ENCODE measurements around the gene N4BP3. TPM values are rescaled to one million over a fixed set of nuclear protein-coding genes. Genes with fewer than 3 reads are reported as not detected.
"Not testable (repeated sequence)": the region's sequence is repeated elsewhere in the genome, so short reads cannot be mapped to it uniquely, and the experiment has no call there.

The N4BP3 gene, protein sequence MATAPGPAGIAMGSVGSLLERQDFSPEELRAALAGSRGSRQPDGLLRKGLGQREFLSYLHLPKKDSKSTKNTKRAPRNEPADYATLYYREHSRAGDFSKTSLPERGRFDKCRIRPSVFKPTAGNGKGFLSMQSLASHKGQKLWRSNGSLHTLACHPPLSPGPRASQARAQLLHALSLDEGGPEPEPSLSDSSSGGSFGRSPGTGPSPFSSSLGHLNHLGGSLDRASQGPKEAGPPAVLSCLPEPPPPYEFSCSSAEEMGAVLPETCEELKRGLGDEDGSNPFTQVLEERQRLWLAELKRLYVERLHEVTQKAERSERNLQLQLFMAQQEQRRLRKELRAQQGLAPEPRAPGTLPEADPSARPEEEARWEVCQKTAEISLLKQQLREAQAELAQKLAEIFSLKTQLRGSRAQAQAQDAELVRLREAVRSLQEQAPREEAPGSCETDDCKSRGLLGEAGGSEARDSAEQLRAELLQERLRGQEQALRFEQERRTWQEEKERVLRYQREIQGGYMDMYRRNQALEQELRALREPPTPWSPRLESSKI
- 8.0 TPM for total RNA-seq

DNA sequence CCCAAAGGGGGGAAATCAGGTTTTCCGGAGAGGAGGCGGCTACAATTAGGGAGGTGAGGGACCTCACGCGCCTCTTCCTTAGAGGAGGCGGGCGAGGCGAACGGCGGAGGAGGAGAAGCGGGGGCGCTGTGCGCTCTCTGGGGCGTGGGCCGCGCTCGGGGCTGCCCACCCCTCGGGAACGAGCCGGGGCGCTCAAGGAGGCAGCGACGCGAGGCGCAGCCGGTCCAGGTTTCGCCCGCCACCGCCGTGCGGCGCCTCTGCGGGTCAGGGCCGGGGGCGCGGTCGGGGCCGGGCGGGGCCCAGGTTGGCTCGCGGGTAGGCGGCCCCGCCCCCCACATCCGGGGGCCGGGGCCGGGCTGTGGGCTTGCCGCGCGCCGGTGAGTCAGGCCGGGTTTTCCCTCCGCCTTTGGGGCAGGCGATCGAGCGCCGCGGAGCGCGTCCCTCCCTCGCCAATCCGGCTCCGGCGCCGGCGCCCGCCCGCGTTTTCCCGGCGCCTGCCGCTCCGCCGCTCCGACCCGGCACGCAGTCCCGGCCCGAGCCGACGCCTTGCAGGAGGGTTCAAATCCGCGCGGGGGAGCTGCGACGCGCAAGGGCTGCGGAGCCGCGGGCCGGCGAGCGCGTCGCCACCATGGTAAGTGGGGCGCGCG, at the start of gene N4BP3:
TSS of gene N4BP3 (plus strand) at position 392 of the 647 bp plus-strand sequence. CDS start 6,052 bp downstream, outside the sequence.
- DNase-seq, result no peak

DNA sequence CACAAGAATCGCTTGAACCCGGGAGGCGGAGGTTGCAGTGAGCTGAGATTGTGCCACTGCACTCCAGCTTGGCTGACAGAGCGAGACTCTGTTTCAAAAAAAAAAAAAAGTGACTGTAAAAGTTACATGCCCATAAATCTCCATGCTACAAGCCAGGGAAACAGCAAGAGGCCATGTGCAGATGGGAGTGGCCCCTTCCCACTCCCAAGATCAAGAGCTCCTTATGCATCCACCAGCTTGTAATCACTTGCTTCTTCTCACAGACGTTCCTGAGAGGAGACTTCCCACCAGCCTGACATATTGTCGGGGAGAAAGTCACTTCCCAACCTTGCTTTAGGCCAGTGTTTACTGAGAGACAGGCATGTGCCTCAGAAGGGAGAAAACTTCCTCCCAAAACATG, 45.6 kb upstream of the N4BP3 start:
- DNase-seq, result no peak

DNA sequence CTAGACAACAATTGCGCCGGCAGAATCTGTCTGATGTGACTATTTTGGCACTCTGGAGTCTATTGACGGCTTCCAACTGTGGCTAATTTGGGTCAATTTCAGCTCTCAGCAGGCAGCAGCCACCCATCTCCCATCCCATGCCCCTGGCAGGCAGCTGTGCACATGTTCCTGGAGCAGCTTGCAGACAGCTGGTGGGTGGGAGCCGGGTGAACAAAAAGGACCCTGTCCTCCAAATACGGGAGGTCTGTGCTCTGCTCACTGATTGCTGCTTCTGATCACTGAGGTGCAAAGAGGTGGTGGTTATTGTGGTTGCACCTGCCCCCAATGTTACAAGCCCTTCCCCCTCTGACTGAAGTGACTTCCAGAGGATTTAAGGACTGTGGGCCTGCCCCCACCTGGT, 45.0 kb upstream of the N4BP3 start:
- DNase-seq, result no peak

GRCh38 chr5:178069909-178070308, 43.4 kb upstream of the N4BP3 start:
- DNase-seq, result no peak

- no peak for DNase-seq
Observed at GRCh38 chr5:178071108-178071507, 42.2 kb upstream of the N4BP3 start.

DNA sequence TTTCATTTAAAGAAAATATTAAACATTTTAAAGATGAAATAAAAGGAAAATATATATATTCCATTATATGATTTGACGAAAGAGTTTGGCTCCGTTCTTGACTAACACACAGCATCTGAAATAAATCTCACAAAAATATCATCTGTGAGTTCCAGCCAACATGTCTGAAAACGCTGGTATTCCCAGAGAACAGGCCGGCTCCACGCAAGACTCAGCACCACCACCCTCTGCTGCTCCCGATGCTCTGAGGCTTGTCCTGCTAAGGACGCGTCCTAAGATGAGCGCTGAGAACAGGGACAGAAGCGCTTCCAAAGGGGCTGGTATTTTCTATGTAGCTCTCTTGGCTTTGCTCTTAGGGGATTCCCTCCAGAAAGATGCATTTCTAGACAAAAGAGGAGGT, 40.6 kb upstream of the N4BP3 start:
- DNase-seq, result no peak

DNA sequence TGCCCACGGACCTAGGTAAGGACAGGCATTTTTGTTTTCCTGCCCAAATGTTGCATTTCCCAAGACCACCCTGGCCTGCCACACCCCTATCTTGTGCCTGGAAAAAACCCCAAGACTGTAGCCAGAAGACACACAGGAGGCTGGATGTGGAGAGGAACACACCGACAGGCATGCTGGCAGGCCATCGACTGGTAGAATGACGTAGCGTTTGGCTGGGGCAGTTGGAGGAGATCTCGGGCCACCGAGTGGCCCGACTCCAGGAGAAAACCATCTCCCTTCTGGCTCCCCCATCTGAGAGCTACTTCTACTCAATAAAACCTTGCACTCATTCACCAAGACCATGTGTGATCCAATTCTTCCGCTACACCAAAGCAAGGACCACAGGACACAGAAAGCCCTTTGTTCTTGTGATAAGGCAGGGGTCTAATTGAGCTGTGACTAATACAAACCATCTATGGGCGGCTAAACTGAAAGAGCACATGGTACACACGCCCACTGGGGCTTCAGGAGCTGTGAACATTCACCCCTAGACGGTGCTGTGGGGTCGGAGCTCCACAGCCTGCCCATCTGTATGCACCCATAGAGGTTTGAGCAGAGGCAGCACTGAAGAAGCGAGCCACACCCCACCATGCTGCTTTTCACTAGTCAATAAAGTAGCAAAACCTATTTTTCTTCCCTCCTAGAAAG, 38.9 kb upstream of the N4BP3 start:
- no peak for DNase-seq

GRCh38 chr5:178076965-178077364, 36.4 kb upstream of the N4BP3 start:
- not testable (repeated sequence) for DNase-seq

- no peak for DNase-seq
Observed at GRCh38 chr5:178077751-178078150, 35.6 kb upstream of the N4BP3 start.

GRCh38 chr5:178078197-178079010, 34.9 kb upstream of the N4BP3 start:
- DNase-seq, result no peak

GRCh38 chr5:178080056-178080455, 33.3 kb upstream of the N4BP3 start:
- DNase-seq, result no peak

DNA sequence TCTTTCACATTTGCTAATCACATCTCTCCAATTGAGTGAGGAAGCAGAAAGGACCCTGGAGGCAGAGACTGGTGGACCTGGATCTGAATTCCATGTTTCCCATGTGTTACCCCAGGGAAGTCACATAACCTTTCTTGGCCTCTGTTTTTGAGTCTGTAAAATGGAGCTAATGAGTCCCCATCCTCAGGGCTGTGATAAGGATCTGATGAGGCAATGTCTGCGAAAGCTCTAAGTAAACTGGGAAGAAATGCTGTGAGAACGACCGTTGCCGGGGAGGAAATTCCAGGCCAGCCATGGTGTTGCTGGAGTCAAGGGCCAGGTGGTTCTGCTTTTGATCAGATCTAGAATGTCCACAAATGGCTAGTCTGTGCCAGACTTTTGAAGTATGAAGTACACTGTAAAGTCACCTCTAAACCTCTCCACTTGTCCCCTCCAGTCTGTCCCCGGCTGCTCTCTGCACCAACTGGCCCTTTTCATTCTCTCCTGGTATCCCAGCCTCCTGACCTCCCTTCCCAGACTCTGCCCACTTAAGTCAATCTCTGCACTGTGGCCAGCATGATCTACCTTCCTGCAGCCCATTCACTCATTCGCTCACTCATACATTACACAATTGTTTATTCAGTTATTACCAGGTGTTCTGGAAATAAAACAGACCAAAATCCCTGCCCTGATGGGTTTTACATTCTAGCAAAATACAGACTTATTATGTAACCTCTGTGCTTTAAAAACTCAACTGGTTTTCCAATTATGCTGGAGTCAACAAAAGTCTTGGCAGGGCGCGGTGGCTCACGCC, 32.5 kb upstream of the N4BP3 start:
- no peak for DNase-seq

DNA sequence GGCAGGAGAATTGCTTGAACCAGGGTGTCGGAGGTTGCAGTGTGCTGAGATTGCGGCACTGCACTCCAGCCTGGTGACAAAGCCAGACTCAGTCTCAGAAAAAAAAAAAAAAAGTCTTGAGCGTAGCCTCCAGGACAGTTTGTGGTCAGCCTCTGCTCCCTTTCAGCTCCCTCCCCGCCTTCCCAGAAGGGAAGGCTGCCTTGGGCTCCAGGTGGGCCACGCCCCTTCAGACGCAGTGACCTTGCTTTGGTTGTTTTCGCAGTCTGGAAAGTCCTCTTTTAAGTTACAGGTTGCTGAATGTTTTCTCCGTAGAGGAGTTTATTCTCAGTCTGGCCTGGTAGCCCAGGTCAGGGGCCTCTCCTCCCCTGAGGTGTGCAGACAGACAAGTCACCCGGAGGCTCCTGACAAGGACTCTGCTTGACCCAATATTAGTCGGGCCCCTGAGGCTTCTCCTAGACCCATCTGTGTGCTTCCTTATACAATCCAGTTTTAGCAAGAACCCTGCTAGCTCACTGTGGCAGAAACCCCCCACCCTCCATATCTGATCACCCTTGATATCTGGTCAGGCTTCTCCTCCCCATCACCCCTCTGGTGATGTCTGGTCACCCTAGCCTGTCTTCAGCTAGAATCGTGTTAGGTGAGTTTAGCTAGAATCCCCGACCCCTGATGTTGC, 31.6 kb upstream of the N4BP3 start:
- no peak for DNase-seq

DNA sequence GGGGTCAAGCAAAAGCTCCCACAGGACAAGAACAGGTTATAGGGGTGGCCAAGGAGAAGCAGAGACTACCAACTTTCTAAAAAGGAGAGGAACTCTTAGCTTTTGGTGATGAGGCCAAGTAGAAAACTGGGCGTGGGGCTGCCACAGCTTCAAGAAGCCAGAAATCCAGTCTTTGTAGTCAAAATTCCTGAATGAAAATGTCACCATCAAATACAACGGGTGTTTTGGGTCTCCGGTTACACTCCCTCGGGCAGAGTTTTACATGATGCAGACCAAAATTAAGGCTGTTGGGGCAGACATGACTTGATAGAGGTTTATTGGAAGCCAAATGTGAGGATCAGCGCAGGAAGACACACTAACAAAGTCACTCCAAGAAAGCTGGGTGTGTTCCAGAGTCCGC, 29.4 kb upstream of the N4BP3 start:
- no peak for DNase-seq

DNA sequence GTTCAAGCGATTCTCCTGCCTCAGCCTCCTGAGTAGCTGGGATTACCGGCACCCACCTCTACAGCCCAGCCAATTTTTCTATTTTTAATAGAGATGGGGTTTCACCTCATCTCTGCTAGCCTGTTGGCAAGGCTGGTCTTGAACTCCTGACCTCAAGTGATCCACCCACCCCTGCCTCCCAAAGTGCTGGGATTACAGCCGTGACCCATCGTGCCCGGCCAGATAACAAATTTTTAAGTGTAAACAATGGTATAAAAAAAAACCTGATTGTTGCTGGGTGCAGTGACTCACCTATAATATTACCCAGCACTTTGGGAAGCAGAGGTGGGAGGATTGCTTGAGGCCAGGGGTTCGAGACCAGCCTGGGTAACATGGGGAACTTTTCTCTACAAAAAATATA, 28.0 kb upstream of the N4BP3 start:
- no peak for DNase-seq

DNA sequence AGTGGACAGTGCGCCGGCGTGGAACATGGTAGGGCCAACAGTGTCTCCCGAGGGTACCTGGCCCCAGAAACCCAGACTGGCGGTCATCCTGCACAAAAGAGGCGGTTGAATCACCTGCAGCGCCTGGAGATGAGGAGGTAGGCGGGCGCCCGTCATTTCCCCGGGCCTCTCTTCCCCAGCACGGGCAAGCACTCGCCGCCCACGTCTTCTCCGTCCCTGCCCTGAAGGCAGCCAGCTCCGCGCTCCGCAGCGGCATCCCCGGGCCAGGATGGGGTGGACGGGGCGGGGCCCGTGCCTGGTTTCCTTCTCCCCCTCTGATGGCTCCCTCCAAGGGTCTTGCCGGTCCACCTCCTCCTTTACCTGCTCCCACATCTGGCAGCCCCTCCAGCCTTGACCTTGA, 27.1 kb upstream of the N4BP3 start:
- DNase-seq, result no peak

DNA sequence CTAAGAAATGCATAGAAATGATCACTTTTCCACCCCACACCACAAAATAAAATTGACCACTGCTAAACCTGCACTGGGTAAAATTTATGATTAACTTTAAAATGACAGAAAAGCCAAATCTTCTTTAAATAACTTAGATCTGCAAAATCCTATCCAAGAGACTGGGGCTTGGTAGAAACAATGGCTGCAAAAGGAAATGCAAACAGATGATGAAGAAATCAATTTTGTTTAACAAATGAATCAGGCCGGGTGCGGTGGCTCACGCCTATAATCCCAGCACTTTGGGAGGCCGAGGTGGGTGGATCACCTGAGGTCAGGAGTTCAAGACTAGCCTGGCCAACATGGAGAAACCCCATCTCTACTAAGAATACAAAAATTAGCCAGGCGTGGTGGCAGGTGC, 26.1 kb upstream of the N4BP3 start:
- DNase-seq, result not testable (repeated sequence)

DNA sequence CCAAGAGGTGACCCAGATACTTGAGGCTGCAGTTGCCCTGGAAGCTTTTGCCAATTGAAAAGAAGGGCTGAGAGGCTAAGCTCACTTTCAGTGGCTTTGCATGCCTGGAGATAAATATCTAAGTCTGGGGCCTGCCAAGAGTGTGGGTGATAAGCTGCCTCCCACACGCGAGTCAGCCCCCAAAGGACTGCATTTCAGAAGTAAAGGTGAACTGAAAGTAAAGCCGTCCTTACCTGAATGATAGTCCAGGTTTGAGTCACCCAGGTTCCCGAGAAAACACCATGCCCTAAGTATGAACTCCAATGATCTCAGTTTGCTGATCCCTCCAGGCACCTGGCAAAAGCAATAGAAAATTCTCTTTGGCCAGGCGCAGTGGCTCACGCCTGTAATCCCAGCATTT, 22.5 kb upstream of the N4BP3 start:
- DNase-seq, result no peak

GRCh38 chr5:178093134-178093533, 20.2 kb upstream of the N4BP3 start:
- no peak for DNase-seq

- no peak for DNase-seq
Observed at GRCh38 chr5:178094345-178094744, 19.0 kb upstream of the N4BP3 start.

DNA sequence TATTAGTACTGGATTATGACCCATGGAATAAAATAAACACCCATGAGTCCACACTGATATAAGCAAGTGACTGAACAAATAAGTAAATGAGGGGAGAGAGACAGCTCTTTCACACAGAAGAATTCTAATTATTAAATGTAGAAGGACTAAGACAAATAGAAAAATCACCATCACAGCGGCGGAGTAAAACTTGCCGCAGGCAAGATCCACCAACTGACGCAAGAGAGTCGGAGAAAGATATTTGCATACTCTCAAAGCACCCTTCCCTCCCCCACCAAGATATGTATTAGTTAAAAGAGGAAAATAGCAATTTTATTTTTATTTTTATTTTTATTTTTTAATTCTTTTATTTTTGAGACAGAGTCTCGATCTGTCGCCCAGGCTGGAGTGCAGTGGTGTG, 14.6 kb upstream of the N4BP3 start:
- no peak for DNase-seq
